ENCODE measurements around the gene NAT16.
A peak's percentile ranks its signal among the peaks of the same experiment; 100 is the strongest.
"Not testable (repeated sequence)": the region's sequence is repeated elsewhere in the genome, so short reads cannot be mapped to it uniquely, and the experiment has no call there.

The NAT16 gene

DNA sequence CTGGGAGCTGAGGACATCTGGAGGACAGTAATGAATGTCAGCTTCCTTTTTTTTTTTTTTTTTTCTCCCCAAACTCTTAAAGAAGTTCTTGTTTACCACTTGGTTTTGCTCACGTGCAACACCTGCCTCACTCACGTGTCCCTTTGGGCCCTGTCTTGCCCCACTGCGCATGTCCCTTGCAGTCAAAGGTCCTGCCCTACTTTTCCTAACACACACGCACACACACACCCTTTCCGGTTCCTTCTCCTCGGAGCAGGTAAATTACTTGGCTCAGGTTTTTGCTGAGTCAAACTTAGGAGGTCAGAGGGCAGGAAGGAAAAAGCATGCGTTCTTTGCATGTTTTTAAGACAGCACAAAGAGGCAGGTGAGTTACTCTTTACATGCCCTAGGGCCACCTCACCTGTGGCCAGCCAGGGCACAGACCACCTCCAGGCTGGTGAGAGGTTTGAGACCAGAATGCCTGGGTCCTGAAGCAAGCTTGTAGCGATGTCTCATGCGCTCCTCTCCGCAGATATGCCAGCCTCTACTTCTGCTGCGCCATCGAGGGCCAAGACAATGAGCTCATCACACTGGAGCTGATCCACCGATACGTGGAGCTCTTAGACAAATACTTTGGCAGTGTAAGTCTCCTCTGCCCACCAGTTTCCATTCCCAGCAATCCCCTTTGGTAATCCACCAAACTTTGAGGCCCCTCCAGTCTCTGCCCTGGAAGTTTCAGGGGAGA lies 23.1 kb downstream of the NAT16 start:
- no peak for DNase-seq

DNA sequence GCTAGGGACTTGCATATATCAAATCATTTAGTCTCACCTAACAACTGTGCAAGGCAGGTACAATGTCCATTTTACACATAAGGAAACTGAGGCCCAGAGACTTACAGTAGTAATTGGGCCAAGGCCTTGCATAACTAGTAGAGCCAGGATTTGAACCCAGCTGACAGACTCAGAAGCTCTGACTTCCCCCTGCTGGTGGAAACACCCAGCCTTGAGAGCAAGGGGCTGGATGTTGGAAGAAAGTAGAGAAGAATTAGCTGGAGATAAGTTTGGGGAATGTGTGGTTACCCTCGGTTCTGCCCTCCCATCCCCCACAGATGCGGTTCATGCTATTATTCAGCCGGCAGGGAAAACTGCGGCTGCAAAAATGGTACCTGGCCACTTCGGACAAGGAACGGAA lies 23.8 kb downstream of the NAT16 start:
- DNase-seq, result no peak

DNA sequence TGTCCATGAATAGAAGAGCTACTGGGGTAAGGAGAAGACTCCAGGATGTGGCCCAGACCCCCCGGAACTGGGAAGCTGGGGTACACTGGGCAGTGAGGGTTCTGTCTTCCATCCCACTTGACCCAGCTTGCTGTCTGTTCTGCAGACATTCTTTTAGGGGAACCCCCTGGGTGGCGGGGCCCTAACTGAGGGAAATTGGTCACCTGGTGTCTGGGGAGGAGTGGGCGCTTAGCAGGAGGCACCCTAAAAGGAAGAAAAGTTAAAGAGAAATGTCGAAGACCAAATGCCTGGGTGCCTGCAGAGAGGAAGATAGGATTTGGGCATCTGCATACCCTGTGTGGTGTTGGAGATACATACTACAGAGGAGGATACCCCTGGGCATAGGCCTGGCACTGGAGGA lies 24.8 kb downstream of the NAT16 start:
- no peak for DNase-seq

DNA sequence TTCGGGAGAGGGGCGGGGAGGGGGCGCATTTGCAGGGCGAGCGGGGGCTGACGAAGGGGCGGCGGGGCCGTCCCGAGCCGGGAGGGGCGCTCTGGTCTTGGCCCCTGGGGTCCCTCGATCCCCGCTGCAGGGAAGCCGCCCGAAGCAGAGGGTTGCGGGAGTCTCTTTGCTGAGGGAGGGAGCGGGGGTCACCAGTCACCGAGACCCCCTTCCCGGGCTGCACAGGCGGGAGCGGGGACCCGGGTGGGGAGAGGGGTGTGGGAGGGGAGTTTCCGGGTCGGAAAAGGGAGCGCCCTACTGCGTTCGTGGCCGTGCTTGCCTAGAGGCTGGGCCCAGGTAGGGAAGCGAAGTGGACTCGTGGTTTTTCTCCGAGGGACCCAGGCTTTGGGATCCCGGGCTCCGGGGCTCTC lies 25.4 kb downstream of the NAT16 start:
- peak; percentile 16 for DNase-seq

DNA sequence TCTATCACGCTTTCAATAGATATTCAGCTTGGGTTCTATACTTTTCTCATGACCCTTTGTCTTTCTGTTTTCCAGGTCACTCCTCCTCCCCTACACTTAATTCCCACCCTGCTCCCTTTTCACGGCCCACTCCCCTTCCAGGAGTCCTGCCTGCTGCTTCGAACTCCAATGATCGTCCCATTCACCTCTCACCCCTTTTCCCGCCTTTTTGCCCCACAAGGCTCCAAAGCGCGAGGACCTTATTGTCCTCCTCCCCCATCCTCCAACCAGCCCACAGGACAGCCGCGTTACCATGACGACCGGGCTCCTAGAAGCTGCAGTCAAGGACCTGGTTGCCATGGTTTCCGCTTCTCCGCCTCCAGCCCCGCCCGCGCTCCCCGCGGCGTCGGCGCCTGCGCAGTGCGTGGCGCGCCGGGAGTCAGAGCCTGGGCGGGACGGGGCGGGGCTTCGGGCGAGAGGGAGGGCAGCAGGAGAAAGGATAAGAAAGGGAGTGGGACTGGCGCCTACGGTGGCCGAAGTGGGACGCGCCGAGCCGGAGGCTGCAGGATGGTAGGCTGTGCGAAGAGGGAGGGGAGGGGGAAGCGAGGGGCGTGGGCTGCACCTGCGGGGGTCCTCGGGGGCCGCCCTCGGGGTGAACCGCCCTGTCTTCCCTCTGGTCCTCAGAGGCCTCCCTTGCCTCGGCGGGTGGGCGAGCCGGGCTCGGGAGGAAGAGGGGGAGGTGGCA lies 26.0 kb downstream of the NAT16 start, which contains the start of gene AP1S1:
TSS of gene AP1S1 (plus strand) at position 508 of the 724 bp plus-strand sequence. CDS start at position 547, 39 bp downstream.
- DNase-seq, result peak; percentile 96

DNA sequence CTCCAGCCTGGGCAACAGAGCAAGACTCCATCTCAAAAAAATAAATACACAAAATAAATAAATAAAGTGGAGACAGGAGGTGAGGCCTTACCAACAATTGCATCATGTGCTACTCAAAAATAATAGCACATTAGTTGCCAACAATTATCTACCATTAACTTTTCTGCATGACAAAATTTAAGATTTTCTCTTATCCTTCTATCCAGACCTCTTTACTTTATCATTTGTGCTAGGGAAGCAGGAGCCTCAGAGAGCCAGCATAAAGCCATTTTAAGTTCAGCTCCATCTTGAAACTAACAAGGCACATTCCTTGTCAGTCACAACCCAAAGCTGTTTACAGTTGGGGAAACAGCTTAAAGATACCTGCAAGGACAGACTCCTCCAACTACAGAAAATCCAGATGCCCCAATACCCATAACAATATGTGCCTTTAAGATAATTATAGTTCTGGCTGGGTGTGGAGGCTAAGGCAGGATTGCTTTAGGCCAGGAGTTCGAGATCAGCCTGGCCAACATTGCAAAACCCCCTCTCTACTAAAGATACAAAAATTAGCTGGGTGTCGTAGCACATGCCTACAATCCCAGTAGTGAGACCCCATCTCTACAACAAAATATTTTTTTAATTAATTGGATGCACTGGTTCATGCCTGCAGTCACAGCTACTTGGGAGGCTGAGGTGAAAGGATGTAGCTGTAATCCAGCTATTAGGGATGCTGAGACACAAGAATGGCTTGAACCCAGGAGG lies 28.0 kb downstream of the NAT16 start:
- no peak for DNase-seq

DNA sequence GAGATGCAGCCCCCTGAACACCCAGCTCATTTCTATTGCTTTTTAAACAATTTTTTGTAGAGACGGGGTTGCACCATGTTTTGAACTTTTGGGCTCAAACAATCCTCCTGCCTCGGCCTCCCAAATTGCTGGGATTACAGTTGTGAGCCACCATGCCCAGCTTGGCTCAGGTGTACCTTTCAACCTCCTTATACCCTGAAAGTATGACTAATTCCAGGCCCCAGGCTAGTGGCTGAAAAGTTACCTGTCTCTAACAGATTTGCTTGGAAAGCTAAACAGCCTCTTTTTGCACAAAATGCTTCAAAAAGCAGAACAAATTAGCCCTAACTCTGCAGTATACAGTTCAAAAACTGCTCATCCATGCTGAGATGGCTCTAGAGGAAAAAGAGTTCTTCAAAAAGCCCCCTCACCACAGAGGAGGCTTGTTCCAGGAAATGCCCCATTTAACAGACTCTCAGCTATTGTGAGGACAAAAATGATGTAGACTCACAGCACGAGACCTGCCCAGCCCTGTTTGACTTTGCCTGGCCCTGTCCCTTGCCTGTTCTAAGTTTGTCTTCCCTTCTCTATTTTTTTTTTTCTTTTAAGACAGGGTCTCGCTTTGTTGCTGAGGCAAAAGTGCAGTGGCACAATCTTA lies 39.2 kb downstream of the NAT16 start:
- DNase-seq, result no peak

DNA sequence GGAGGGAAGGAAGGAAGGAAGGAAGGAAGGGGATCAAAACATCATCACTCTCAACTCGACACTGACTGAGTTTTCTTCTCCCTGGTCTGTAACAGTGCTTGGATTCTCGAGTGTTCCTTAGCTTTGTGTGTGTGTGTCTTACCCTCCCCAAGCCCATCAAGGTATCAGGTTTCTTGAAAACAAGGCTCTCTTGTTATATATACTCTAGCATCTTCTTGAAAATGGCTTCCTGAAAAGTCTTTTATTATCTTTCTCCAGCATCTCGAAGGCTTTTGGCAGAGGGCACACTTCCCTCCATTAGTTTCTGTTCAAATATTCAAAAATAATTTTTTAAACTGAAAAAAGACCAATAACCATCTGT lies 39.8 kb downstream of the NAT16 start:
- DNase-seq, result no peak

DNA sequence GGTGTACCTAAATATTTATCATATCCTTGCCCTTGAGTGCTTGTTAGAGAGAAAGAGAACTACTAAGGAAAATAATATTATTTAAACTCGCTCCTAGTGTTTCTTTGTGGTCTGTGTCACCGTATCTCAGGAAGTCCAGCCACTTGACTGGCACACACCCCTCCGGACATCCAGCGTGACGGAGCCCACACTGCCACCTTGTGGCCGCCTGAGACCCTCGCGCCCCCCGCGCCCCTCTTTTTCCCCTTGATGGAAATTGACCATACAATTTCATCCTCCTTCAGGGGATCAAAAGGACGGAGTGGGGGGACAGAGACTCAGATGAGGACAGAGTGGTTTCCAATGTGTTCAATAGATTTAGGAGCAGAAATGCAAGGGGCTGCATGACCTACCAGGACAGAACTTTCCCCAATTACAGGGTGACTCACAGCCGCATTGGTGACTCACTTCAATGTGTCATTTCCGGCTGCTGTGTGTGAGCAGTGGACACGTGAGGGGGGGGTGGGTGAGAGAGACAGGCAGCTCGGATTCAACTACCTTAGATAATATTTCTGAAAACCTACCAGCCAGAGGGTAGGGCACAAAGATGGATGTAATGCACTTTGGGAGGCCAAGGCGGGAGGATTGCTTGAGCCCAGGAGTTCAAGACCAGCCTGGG lies 41.8 kb downstream of the NAT16 start:
- DNase-seq, result peak; percentile 85

DNA sequence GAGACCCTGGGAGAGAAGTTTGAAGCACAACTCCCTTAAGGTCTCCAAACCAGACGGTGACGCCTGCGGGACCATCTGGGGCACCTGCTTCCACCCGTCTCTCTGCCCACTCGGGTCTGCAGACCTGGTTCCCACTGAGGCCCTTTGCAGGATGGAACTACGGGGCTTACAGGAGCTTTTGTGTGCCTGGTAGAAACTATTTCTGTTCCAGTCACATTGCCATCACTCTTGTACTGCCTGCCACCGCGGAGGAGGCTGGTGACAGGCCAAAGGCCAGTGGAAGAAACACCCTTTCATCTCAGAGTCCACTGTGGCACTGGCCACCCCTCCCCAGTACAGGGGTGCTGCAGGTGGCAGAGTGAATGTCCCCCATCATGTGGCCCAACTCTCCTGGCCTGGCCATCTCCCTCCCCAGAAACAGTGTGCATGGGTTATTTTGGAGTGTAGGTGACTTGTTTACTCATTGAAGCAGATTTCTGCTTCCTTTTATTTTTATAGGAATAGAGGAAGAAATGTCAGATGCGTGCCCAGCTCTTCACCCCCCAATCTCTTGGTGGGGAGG lies 42.4 kb downstream of the NAT16 start:
- no peak for DNase-seq

DNA sequence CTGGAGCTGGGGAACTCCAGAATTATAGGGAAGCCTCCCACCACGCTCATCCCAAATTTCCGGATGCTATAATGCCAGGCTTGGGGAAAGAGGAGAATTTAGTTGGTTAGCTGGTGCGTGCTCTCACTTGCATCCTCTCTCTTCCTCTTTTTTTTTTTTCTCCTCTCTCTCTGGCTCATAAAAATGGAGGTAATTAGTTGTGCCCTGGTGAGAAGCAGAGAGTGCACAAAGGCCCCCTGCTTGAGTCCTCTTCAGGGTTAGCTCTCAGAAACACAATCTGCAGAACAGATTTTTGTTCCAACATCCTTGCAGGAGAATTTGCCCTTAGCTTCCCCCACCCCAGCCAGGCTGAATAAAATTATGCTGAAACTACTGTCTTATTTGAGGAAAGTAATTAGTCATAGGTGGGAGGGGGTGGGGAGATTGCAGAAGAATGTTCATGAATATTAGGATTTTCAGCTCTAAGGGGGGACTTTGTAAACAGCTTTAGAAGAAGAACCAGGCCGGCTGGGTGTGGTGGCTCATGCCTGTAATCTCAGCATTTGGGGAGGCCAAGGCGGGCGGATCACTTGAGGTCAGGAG lies 45.6 kb downstream of the NAT16 start:
- DNase-seq, result no peak

DNA sequence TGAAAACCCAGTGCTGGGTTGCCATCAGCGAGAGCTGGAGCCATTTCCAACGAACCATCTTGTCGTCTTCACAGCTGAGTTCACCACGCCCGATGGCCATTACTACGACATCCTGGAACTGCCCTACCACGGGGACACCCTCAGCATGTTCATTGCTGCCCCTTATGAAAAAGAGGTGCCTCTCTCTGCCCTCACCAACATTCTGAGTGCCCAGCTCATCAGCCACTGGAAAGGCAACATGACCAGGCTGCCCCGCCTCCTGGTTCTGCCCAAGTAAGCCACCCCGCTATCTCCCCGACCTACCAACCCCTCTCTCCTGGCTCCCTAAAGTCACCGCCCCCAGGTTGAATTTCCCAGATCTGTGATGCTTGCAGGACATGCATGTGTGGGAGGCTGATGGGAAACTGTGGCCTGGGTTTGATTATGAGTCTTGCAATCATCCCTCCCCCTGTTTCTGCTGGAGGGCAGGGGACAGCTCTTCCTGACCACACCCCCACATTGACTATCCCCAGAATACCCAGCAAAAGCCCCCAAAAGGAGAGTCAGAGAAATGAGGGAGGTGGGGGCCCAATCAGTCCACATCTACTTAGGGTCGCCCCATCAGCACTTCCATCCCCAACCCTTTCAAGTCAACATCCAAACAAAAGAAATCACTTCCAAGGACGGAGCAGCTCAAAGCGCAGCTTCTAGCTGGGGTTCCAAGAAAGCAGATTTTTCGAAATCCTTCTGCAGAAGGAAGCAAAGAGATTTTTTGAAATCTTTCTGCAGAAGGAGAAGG lies 46.3 kb downstream of the NAT16 start:
- DNase-seq, result no peak

DNA sequence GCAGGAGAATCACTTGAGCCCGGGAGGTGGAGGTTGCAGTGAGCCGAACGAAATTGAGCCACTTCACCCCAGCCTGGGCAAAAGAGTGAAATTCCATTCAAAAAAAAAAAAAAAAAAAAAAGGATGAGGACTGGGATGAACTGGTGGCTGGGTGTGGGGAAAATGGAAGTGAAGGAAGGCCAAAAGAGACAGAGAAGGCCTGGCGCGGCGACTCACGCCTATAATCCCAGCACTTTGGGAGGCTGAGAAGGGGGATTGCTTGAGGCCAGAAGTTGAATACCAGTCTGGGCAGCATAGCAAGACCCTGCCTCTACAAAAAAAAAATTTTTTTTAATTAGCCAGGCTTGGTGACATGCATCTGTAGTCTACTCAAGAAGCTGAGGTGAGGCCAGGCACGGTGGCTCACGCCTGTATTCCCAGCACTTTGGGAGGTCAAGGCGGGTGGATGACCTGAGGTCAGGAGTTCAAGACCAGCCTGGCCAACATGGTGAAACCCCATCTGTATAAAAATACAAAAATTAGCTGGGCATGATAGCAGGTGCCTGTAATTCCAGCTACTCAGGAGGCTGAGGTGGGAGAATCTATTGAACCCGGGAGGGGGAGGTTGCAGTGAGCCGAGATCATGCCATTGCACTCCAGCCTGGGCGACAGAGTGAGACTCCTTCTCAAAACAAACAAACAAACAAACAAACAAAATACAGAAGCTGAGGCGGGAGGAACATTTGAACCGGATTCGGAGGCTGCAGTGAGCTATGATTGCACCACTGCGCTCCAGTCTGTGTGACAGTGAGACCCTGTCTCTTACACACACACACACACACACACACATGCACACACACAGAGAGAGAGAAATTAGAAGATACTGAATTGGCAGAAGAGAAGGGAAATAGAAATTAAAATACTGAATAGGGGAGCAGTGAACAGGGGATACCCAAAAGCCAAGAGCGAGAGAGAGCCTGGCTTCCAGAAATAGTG lies 47.2 kb downstream of the NAT16 start:
- DNase-seq, result not testable (repeated sequence)

DNA sequence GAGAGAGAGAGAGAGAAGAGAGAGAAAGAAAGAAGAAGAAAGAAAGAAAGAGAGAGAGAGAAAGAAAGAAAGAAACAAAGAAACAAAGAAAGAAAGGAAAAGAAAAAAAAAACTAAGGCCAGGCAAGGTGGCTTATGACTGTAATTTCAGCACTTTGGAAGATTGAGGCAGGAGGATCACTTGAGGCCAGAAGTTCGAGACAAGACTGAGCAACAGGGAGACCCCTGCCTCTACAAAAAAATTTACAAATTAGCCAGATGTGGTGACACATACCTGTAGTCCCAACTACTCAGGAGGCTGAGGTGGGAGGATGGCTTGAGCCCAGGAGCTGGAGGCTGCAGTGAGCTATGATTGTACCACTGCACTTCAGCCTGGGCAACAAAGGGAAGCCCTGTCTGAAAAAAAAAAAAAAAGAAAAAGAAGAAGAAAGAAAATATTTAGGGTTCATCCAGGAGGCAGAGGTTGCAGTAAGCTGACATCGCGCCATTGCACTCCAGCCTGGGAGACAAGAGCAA lies 50.4 kb downstream of the NAT16 start:
- DNase-seq, result no peak

DNA sequence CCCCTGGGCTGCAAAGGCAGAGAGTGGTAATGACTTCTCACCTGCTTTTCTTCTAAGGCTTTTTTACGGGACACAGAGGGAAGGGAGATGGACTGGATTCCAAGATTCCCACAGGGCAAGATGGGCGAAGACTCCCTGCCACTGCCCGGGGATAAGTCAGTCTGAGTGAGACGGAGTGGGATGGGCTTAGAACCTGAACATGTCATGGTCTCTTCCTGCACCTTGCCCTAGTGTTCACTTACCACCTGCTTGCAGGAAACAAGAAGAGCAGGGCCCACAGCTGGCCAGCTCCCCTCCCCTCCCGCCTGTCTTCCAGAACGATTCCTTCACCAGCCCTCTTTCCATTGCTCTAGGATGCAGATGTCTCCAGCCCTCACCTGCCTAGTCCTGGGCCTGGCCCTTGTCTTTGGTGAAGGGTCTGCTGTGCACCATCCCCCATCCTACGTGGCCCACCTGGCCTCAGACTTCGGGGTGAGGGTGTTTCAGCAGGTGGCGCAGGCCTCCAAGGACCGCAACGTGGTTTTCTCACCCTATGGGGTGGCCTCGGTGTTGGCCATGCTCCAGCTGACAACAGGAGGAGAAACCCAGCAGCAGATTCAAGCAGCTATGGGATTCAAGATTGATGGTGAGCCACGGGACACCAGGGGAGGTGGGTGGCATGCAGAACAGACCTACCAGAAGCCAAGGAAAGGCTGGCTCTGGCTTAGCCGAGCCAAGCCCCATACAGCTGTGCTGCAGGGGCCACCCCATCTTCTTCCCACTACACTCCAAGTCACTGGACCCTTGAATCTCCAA lies 51.9 kb downstream of the NAT16 start:
- DNase-seq, result no peak

DNA sequence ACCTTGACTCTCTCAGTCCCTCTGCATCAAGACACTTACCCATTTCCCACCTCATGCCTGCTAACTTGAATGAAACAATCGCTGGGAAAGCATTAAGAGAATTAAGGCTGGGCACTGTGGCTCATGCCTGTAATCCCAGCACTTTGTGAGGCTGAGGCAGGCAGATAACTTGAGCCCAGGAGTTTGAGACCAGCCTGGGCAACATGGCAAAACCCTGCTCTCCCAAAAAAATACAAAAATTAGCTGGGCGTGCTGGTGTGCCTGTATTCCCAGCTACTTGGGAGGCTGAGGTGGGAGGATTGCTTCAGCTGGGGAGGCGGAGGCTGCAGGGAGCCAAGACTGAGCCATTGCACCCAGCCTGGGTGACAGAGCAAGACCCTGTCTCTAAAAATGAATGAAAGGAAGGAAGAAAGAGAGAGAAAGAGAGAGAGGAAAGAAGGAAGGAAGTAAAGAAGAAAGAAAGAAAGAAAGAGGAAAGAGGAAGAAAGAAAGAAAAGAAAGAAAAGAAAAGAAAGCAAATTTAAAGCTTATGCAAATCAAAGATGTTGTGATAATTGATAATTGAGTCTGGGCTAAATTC lies 52.5 kb downstream of the NAT16 start:
- no peak for DNase-seq

DNA sequence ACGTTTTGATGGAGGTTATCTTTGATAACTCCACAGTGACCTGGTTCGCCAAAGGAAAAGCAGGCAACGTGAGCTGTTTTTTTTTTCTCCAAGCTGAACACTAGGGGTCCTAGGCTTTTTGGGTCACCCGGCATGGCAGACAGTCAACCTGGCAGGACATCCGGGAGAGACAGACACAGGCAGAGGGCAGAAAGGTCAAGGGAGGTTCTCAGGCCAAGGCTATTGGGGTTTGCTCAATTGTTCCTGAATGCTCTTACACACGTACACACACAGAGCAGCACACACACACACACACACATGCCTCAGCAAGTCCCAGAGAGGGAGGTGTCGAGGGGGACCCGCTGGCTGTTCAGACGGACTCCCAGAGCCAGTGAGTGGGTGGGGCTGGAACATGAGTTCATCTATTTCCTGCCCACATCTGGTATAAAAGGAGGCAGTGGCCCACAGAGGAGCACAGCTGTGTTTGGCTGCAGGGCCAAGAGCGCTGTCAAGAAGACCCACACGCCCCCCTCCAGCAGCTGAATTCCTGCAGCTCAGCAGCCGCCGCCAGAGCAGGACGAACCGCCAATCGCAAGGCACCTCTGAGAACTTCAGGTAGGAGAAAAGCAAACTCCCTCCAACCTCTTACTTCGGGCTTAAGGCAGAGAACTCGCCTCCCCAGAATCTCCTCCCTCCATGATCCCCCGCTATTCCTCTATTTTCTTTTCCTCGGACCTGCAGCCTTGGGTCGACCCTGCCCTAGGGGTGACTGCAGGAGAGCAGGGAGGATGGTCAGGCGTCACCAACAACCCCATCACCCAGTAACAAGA lies 53.2 kb downstream of the NAT16 start, which contains the start of gene SERPINE1:
TSS of gene SERPINE1 (plus strand) at position 454 of the 809 bp plus-strand sequence. CDS start 1,290 bp downstream, outside the sequence.
- DNase-seq, result peak; percentile 65
